IPS-18c (cell line): ENCODE data around the gene KLHL8.

Source experiments
- H3K4me3 ChIP-seq: 2 replicates; pipeline ENCODE4 v1.7.0; 2013; ENCODE audit warnings: low read depth, mild to moderate bottlenecking, low read length, moderate library complexity; ENCODE audit not compliant: insufficient read depth
- H3K9me3 ChIP-seq: one replicate; pipeline ENCODE4 v1.6.1; 2013; ENCODE audit warnings: mild to moderate bottlenecking, low read length, moderate library complexity; ENCODE audit not compliant: control insufficient read depth, insufficient read depth

KLHL8 gene

DNA sequence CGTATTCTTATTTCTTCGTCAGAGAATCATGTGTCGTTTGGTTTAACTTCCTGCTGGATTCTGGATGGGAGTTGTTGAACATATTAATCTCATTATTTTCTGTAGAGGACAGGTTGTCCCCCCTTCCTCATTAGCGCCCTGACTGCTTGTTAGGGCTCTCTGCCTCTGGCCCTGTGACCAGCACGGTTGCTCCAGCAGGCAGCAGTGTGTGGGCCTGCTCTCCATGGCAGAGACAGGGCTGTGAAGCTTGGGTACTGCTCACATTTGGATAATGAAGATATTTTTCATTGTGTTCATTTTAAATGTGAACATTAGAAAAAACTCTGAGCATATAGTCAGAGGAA is 102.7 kb downstream of the KLHL8 start:
- no peak overlapping the region for H3K4me3 ChIP-seq
- H3K9me3 ChIP-seq = no peaks in the 10 kb centered on the region

DNA sequence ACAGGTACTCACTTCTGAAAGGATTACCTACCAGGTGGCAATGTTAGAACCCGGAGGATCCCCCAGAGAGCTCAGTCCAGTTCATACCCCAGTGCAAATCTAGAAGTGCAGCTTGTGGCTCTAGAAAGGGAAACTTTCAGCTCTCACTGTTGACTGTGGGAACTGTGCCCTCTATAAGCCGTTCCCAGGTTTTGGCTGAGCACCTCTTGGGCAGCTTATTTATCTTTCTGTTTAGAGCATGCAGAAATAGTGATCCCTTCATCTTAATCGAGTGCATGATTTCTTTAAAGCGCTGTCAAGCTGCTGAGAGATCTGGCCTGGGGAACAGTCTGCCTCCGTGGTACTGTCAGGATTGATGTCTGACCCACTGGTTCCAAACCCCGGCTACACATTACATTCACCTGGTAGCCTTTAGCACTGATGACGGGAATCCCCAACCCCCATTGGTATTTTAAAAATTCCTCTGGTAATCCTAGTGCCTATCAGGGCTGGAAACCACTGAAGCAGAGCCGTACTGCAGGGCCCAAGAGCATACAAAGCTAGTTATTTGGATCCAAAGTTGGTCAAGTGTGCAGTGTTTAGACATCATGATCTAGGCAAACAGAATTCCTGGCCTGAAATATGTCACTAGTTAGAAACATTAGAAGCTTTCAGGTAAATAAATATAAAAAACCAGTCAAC is 103.2 kb downstream of the KLHL8 start:
- H3K9me3 ChIP-seq = no peaks in the 10 kb centered on the region
- H3K4me3 ChIP-seq = no peak overlapping the region

DNA sequence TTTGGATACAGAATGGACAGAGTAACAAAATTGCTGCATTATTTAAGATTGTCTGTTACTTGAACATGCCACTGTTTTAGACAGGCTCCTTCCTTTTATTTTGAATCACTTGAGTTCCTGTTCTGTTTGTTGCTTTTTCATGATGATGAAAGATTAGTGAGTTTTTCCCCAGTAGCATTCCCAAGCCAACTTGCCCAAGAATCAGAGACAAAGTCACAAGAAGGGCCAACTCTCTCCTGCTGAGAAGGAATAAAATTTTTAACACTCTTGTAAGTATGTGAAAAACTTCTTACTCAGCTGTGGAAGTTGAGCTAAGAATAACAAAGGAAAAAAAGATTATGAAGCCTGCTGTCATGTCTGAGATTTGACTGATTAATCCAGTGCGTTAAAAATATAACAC is 104.2 kb downstream of the KLHL8 start:
- H3K4me3 ChIP-seq = no peak overlapping the region
- no peaks in the 10 kb centered on the region for H3K9me3 ChIP-seq

DNA sequence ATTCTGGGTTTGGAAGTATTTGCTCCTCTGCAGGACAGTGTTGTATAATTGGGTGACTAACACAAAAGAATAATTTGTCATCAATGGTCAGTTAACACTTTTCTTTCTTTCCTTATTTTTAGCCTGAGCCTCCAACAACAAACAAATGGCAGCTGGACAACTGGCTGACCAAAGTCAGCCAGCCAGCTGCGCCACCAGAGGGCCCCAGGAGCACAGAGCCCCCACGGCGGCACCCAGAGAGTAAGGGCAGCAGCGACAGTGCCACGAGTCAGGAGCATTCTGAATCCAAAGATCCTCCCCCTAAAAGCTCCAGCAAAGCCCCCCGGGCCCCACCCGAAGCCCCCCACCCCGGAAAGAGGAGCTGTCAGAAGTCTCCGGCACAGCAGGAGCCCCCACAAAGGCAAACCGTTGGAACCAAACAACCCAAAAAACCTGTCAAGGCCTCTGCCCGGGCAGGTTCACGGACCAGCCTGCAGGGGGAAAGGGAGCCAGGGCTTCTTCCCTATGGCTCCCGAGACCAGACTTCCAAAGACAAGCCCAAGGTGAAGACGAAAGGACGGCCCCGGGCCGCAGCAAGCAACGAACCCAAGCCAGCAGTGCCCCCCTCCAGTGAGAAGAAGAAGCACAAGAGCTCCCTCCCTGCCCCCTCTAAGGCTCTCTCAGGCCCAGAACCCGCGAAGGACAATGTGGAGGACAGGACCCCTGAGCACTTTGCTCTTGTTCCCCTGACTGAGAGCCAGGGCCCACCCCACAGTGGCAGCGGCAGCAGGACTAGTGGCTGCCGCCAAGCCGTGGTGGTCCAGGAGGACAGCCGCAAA is 106.0 kb downstream of the KLHL8 start:
- H3K4me3 ChIP-seq = no peak overlapping the region
- no peaks in the 10 kb centered on the region for H3K9me3 ChIP-seq

DNA sequence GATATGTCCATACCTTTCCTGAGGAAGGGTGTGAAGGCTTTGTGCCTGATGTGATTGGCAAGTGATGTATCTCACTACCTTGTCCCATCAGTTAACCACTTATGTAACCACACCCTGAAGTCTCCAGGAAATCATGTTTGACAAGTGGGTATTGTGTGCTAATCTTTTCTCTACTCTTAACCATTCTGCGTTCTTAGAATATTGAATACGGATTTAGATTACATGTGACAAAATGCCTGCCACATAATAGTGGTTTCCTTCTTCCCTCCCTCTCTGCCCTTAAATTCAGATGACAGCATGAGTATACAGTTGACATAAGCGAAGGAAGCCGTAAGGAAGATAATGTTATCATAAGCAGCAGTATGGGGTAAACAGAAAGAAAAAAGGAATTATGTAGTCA is 108.4 kb downstream of the KLHL8 start:
- no peak overlapping the region for H3K4me3 ChIP-seq

More for the DNA sequence above, 108.4 kb downstream of the KLHL8 start:
- no peaks in the 10 kb centered on the region for H3K9me3 ChIP-seq
